Stimulated activated CD8-positive, alpha-beta memory T cell treated with anti-CD3 and anti-CD28 coated beads, Interleukin-2, amount 100 ng/mL, for 48 hours (primary cell): ENCODE results near the gene SNRNP70.
"Not testable (repeated sequence)": the region's sequence is repeated elsewhere in the genome, so short reads cannot be mapped to it uniquely, and the experiment has no call there.

Source experiments
- DNase-seq, 2 donors: peaks; one replicate each; pipeline ENCODE4 v3.0.0-alpha.2; 2020; ENCODE audit warnings: low read depth in 2 of 2

SNRNP70 gene

GRCh38 chr19:49085020-49085867 lies at the start of gene SNRNP70:
Gene SNRNP70 (plus strand): TSS chr19:49085451. CDS start chr19:49086415, 964 bp downstream.
- DNase-seq = peak; percentile 98 to 99

- peak; percentile 59 to 60 for DNase-seq
Measured at GRCh38 chr19:49036815-49037214, 48.4 kb upstream of the SNRNP70 start, which contains the start of gene CGB1. Gene CGB1 (minus strand): TSS chr19:49036895. CDS start chr19:49036711, 184 bp downstream.

GRCh38 chr19:49038111-49038510 lies 47.1 kb upstream of the SNRNP70 start:
- DNase-seq = not testable (repeated sequence)

GRCh38 chr19:49038557-49039276 lies 46.5 kb upstream of the SNRNP70 start:
- DNase-seq = not testable (repeated sequence)

GRCh38 chr19:49039736-49040135 lies 45.5 kb upstream of the SNRNP70 start:
- DNase-seq = not testable (repeated sequence)

GRCh38 chr19:49042177-49042576 lies 43.1 kb upstream of the SNRNP70 start:
- no peak for DNase-seq

GRCh38 chr19:49042666-49043065 lies 42.6 kb upstream of the SNRNP70 start:
- not testable (repeated sequence) for DNase-seq

- not testable (repeated sequence) for DNase-seq
Measured at GRCh38 chr19:49043548-49043947, 41.7 kb upstream of the SNRNP70 start, which contains the start of gene CGB5. Gene CGB5 (plus strand): TSS chr19:49043848. CDS start chr19:49044210, 362 bp downstream.

- DNase-seq = not testable (repeated sequence)
Measured at GRCh38 chr19:49049011-49049410, 36.2 kb upstream of the SNRNP70 start, which contains the start of gene CGB8. Gene CGB8 (minus strand): TSS chr19:49049111. CDS start chr19:49048739, 372 bp downstream.

GRCh38 chr19:49049834-49050233 lies 35.4 kb upstream of the SNRNP70 start:
- DNase-seq = not testable (repeated sequence)

GRCh38 chr19:49050376-49051033 lies 34.7 kb upstream of the SNRNP70 start:
- not testable (repeated sequence) for DNase-seq

GRCh38 chr19:49056101-49056901 lies 28.9 kb upstream of the SNRNP70 start:
- DNase-seq = peak; percentile 40 to 46

GRCh38 chr19:49056902-49057596 lies 28.2 kb upstream of the SNRNP70 start:
- DNase-seq = not testable (repeated sequence)

- DNase-seq = peak in 1 of 2 donors; percentile 39
Measured at GRCh38 chr19:49057636-49058234, 27.5 kb upstream of the SNRNP70 start, which contains the start of gene CGB7. Gene CGB7 (minus strand): TSS chr19:49057749. CDS start chr19:49055375, 2,374 bp downstream.

- peak in 1 of 2 donors; percentile 15 for DNase-seq
Measured at GRCh38 chr19:49058562-49058961, 26.7 kb upstream of the SNRNP70 start.

- no peak for DNase-seq
Measured at GRCh38 chr19:49059053-49059452, 26.2 kb upstream of the SNRNP70 start.

- DNase-seq = no peak
Measured at GRCh38 chr19:49061000-49061399, 24.3 kb upstream of the SNRNP70 start.

- no peak for DNase-seq
Measured at GRCh38 chr19:49061445-49061844, 23.8 kb upstream of the SNRNP70 start.

- DNase-seq = no peak
Measured at GRCh38 chr19:49064029-49064629, 21.1 kb upstream of the SNRNP70 start.
